ENCODE data around the gene SP8.
"Not testable (repeated sequence)": the region's sequence is repeated elsewhere in the genome, so short reads cannot be mapped to it uniquely, and the experiment has no call there.

Gene SP8

GRCh38 chr7:20786779-20787659 lies at the start of gene SP8:
SP8 (minus strand) TSS chr7:20786886; CDS start chr7:20786798, 88 bp downstream.
- no peak for DNase-seq

GRCh38 chr7:20836424-20836823 lies 49.7 kb upstream of the SP8 start:
- not testable (repeated sequence) for DNase-seq

- DNase-seq = no peak
Measured at GRCh38 chr7:20835111-20835750, 48.5 kb upstream of the SP8 start.

- no peak for DNase-seq
Measured at GRCh38 chr7:20834656-20835055, 48.0 kb upstream of the SP8 start.

- no peak for DNase-seq
Measured at GRCh38 chr7:20831956-20832355, 45.3 kb upstream of the SP8 start.

GRCh38 chr7:20831451-20831850 lies 44.8 kb upstream of the SP8 start:
- DNase-seq = no peak

- no peak for DNase-seq
Measured at GRCh38 chr7:20828947-20829346, 42.3 kb upstream of the SP8 start.

GRCh38 chr7:20827172-20827571 lies 40.5 kb upstream of the SP8 start:
- DNase-seq = no peak

GRCh38 chr7:20826243-20826642 lies 39.6 kb upstream of the SP8 start:
- no peak for DNase-seq

GRCh38 chr7:20825555-20825954 lies 38.9 kb upstream of the SP8 start:
- no peak for DNase-seq

GRCh38 chr7:20821390-20821789 lies 34.7 kb upstream of the SP8 start:
- not testable (repeated sequence) for DNase-seq

- no peak for DNase-seq
Measured at GRCh38 chr7:20816372-20816959, 29.8 kb upstream of the SP8 start.

GRCh38 chr7:20804345-20804744 lies 17.7 kb upstream of the SP8 start:
- DNase-seq = no peak

- DNase-seq = no peak
Measured at GRCh38 chr7:20799566-20800366, 13.1 kb upstream of the SP8 start.

- DNase-seq = no peak
Measured at GRCh38 chr7:20798694-20799121, 12.0 kb upstream of the SP8 start.

- peak; percentile 74 for DNase-seq
Measured at GRCh38 chr7:20798081-20798693, 11.5 kb upstream of the SP8 start.

- no peak for DNase-seq
Measured at GRCh38 chr7:20797462-20798080, 10.9 kb upstream of the SP8 start.

GRCh38 chr7:20797042-20797461 lies 10.4 kb upstream of the SP8 start:
- no peak for DNase-seq

GRCh38 chr7:20796500-20796899 lies 9.8 kb upstream of the SP8 start:
- DNase-seq = no peak

GRCh38 chr7:20795881-20796280 lies 9.2 kb upstream of the SP8 start:
- no peak for DNase-seq

GRCh38 chr7:20795361-20795760 lies 8.7 kb upstream of the SP8 start:
- DNase-seq = no peak

GRCh38 chr7:20794676-20795075 lies 8.0 kb upstream of the SP8 start:
- DNase-seq = no peak

Data from 8988T (cell line).